Activated CD8-positive, alpha-beta memory T cell treated with anti-CD3 and anti-CD28 coated beads, Interleukin-2, amount 50 U/mL, for 1 hour (primary cell): ENCODE data around the gene RPS14.
A peak's percentile ranks its signal among the peaks of the same experiment; 100 is the strongest.

Source experiments
- DNase-seq: peaks from one replicate; pipeline ENCODE4 v3.0.0-alpha.2; 2020; ENCODE audit errors: extremely low read depth

Gene RPS14

DNA sequence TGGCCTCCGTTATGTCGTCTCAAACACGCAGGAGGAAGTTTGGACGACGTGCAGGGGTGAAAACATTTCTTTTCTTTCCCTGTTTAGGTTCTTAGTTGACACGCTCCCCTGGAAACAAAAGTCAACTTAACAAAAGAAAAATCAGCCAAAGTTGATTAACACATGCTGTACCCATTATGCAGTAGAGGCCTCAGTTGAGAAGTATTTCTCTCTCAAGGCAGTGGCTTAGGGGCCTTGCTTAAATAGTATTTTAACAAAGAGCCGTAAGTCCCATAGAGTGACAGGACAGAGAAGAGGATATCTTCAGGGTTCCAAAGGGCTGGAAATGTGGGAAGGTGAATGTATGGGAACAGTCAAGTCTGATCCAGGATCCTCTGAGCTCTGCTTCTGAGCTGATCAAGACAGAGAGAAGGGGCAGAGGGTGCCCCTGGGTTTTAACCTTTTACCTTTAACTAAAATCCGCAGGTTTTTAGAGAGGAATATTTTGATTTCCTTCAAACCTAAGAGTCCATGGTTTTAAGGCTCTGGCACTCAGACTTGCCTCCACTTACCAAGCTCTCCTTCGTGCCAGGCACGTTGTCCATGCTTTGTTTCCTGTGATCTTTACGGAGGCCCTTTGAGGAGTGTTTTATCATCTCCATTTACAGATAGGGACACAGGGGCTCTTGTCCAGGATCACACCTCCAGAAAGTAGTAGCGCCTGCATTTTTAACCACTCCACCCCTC, 36.2 kb downstream of the RPS14 start:
- DNase-seq, result no peak

DNA sequence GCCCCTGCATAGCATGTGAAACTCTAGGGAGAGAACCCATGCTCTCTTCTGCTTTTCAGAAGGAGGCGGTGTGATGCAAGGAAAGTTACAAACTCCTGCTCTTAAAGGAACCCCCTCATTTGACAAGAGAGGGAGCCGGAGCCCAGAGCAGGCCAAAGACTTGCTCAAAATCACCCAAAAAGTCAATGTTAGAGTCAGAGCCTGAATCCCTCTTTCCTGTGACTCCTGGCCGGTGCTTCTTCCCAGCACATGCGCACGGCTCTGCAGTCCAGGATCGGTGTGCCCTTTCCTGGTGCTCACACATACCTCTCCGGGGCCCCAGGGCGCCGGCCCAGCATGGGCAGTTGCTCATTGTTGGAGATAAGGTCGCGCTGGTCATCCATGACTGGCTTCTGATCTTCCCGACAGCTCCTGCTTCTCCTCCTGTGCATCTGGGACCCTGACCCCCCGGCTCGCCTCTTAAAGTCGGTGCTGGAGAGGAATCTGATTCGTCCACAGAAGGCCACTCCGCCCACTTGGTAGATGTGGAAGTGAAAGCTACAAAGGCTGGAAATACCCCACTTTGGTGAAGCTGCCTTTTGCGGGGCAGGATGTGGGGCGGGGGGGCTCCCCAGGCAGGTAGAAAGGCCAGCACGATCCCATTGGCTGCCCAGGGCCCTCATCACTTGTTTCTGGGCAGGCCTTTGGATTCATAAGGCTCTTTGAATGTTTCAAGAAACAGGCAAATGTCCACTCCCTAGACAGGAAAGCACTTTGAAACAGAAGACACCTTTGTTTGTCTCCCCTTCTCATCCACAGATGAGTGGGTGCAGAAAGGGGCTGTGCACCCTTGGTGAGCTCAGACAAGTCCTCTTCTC, 37.0 kb downstream of the RPS14 start, which contains the start of gene CD74:
CD74 (minus strand) TSS at position 592 of the 857 bp plus-strand sequence; CDS start at position 431, 161 bp downstream.
- peak; percentile 82 for DNase-seq

DNA sequence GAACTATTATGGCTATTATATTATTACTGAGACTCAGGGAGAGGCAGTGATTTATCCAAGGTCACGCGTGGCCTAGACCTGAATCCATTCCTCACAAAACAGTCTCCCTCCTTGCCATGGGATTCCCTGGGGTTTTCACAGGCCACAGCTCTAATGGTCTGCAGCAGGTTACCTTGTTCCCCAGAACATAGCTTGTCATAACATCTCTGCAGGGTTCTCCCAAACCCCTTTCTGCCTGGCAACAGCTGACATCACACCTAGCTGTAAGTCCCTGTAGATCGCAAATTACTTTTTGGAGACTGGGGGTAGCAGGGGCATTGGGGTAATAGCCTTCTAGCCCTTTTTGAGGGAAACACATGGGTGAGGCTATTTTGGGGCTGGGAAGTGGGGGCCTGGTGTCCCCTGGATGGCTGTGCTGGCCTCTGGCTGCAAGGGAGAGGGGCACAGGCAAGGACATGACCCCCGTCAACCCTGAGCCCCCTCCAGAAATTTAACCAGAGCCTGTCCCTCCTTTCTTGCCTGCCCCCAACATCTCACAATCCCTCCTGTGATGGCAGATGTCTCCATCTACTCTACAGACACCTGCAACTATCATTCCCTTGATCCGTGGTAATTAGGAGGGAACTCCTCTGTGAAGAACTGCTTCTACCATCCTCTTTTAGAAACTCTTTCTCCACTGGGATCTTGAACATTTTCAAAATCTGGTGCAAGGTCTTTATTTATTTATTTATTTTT, 38.1 kb downstream of the RPS14 start:
- peak; percentile 47 for DNase-seq

DNA sequence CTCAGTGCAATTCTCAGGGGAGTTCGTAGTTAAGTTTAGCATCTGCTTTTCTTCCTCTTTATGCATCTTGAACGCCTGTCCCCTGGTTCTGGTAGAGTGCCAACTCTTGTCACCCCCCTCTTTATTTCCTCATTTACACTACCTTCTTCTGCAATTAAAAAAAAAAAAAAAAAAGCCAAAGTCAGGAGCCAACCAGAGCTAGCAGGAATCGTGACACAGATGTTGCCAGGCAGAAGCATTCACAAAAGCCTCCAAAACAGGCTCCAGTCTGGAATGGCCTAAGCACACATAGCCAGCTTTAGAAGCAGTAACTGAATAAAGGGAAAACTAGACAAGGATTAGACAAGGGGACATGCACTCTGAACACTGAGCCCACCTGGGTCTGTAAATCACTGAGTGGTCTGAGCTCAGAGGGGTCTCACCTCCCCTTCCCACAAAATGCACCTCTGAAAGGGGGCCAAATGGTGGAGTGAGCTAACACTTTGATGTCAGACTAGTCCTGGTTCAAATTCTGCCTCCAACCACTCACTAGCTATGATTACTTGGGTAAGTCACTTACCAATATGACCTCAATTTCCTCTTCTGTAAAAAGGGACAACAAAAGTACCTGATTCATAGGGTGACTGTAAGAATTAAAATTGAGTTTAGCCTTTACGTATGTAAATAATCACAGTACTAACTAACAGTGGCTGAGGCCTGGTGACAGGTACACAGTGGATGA, 38.9 kb downstream of the RPS14 start:
- no peak for DNase-seq

DNA sequence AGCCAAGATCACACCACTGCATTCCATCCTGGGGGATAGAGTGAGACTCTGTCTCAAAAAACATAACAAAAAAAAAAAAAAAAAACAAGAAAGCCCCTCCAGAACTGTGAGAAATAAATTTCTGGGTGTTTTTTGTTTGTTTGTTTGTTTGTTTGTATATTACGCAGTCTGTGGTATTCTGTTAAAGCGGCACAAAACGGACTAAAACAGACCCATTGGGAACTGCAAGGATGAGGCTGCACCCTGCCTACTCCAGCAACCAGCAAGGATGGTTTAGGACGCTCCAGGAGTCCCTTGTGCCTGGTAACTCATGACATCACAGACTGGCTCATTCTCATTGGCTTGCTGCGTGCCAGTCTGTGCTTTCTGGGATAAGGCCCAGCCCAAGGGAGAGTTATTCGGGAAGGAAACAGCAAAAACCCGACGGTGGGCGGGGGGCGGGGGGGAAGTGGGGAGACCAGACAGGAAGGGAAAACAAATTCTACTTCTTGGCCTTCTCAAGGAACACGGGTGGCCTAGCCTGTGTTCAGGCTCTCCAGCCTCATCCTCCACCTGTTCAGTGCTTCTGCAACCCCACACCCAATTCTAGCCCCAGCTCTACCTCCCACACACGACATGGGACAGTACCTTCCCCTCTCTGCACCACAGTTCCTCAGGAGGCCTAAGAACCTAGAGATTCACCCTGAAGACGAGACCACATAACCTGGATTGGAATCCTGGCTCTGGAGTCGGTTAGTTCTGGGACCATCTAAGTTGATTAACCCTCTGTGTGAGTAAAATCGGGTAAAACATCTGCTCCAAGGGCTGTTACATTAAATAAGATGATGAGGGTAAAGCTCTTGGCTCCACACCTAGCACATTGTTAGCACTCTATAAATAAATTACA, 39.7 kb downstream of the RPS14 start:
- DNase-seq, result no peak

DNA sequence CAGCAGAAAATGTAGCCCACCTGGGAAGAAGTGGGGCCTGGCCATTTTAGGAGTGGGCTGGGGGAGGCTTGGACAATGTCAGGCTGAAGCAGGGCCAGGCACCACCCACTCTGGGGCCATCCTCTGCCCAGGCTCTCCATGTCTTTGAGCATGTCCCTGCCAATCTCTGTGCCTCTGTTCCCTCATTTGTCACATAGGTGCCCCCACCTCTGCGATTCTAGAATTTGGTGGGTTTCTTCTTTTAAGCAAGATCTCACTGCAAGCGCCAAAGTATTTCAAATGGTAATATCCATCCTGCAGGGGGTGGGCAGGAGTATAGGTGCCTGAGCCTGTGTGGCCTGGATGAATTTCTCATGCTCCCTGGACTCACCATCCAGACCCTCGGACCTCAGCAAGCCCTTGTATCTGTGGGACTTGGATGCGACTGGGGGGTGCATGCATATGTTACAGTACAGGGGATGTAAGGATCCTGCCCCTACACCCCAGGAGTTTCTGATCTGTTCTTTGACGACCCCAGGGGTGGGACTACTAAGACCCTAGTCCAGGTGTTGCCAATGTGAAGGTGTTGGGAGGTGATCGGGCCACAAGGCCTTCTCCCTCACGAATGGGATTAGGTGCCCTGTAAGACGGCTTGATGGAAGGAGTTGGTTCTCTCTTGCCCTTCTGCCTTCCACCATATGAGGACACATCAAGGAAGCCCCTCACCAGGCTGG, 41.2 kb downstream of the RPS14 start:
- DNase-seq, result no peak

DNA sequence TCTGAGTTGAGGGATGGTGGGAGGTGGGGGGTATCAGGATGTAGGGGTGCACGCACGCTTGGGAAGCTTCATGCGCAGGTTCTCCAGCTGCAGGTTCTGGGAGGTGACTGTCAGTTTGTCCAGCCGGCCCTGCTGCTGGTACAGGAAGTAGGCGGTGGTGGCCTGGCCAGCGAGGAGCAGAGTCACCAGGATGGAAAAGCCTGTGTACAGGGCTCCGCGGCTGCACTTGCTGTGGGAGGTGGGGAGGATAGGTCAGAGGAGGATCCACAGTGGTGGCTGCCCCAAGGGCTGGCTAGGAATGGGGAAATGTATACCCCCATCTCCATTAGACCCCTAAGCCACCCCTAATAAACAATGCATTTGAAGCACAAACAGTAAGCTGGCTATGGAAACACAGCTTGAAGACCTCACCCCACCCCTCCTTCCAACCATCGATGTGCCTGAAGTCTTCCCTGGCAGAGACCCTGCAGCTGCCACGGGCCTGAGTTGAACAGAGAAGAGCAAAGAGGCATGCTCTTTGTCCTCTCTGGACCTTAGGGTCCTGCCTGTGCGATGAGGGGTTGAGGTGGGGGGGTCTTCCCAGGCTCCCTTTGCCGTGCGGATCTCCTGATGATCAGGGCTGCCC, 42.3 kb downstream of the RPS14 start:
- no peak for DNase-seq

DNA sequence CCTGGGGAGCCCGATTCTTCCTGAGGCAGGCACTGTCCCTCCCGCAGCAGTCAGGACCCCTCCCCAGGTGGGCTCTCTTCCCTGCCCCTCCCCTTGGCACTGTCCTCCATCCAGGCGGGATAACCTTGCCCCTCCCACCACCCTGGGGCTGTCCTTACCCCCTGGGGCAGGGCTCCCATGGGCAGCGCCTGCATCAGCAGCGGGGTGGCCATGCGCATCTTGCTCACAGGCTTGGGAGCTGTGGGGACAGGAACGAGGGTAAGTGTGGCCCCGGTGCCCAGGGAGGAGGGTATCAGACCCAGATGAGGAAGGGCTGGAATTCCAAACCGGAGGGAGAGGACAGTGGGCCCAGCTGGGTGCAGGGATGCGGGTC, 42.8 kb downstream of the RPS14 start:
- no peak for DNase-seq

DNA sequence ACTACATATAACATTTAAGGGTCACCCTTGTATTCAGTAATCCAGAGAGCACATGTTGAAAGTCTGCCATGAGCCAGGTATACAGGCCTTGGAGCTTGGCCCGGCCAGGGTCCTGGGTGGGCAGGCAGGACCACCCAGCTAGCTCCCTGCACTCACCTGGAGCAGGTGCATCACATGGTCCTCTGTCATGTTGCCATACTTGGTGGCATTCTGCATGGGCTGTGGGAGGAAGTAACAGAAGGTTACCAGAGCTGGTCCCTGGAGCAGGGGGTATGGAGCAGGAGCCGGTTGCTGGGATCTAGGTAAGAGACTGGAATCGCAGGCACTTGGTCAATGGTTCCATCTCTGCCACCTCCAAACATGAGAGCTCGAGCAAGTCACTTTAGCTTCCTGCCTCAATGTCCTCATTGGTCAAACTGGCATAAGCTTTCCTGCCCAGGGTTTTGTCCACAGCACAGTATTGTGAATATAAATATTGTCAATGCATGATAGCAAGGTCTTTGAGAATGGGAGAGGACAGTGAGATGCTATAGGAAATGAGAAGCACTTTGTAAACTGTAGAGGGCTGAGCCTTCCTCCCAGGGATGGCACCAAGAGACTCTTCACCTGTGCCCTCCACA, 43.3 kb downstream of the RPS14 start:
- DNase-seq, result no peak

DNA sequence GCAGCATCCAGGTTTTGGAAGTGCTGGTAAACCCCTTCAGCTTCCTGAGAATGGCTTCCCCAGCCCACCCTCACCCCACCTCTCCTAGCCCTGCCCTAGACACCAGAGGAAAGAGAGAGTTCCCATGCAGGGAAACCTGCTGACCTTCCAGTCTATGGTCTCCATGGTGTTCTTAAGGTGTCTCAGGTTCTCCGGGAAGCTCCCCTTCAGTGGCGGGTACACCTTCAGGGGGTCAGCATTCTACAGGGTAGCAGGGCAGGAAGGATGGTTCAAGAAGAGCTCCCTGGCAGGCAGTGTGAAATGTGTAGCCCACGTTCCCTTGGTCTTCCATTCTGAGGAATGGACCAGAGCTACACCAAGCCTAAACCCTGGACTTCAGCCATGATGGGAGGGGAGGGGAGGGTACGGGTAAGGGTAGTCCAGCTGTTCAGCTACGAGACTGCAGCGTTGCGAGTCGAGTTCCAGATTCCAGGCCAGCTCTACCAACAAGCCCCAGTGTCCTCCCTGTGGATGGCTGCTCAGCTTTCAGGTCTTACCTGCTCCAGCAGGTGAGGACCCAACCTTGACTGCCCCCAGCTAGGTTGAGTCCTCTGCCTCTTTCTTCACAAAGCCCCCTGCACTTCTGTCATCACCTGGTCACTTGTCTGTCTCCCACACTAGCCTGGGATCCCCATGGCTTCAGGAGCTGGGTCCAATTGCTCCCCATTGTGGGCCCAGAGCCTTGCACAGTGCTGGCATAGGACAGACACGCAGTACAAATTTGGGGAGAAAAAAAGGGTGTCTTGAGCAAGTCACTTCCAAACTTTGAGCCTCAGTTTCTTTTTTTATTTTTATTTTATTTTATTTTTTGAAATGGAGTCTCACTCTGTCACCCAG, 44.4 kb downstream of the RPS14 start:
- DNase-seq, result no peak

DNA sequence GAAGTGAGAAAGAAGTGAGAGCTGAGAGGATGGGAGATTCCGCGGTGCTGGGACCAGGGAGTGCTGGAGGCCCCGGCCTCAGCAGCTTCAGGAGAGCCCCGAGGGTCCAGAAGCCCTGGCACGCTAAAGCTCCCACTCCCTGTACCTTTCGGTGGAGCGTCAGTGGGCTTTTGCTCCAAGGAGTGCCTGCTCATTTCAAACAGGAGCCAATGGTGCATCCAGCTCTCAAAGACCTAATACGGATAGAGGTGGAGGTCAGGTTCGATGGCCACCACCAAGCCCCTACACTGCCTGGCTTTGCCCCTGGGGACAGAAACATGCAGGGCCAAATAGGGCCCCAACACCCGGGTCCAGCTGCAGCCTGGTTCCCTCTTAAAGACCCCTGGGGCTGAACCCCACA, 45.0 kb downstream of the RPS14 start:
- no peak for DNase-seq

DNA sequence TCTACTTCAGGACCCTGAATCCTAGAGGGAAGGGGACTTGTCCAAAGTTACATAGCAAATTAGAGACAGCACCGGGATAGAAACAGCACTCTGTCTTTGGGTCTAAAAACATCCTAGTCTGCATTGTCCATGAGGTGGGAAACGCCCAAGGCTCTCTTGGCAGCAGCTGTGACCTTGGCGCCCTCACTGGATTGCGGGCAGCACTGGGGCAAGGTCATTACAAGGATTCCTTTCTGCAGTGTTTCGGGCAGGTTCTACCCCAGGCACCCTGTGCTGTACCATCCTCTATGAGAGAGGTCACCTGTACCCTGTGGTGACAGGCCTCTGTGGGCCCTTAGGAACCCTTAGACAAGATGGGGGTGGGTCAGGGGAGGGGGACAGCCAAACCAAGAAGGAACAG, 45.4 kb downstream of the RPS14 start:
- no peak for DNase-seq

DNA sequence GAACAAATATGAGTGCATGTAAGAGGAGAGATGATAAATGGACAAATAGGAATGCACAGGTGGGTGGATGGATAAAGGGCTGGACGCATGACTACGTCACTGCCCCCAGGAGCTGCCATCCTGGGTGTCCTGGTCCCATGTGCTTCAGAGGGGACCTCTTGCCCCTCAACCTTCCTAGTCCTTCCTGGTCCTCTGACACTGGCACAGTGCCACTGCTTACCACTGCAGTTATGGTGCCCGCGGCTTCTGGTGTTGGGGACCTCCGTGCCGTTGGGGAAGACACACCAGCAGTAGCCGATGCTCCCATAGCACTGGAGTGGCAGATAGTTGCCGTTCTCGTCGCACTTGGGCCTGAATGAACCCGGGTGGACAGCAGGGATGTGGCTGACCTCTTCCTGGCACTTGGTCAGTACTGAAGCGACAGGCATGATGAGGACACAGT, 46.6 kb downstream of the RPS14 start:
- no peak for DNase-seq

DNA sequence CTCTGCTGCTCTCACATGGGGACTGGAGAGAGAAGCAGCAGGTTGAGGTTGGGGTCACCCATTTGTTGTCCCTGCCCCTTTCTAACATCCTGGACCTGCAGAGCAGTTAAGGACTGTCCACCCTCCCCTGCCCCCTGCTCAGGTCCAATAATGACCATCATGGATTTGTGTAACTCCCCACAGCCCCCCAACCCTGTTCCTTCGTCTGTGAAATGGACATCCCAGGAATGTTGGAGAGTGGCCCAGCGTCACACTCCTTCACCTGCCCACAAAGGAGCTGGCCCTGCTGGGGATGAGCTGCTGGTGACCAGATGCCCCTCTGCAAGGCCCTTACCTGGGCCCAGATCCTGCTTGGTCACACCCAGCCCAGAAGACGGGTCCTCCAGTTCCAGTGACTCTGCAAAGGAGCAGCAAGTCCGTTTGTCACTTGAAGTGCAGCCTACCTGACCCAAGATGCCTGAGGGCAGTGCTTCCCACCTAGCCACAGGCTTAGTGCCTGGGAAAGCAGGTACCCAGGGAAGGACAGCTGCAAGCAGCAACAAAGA, 47.2 kb downstream of the RPS14 start:
- DNase-seq, result no peak

DNA sequence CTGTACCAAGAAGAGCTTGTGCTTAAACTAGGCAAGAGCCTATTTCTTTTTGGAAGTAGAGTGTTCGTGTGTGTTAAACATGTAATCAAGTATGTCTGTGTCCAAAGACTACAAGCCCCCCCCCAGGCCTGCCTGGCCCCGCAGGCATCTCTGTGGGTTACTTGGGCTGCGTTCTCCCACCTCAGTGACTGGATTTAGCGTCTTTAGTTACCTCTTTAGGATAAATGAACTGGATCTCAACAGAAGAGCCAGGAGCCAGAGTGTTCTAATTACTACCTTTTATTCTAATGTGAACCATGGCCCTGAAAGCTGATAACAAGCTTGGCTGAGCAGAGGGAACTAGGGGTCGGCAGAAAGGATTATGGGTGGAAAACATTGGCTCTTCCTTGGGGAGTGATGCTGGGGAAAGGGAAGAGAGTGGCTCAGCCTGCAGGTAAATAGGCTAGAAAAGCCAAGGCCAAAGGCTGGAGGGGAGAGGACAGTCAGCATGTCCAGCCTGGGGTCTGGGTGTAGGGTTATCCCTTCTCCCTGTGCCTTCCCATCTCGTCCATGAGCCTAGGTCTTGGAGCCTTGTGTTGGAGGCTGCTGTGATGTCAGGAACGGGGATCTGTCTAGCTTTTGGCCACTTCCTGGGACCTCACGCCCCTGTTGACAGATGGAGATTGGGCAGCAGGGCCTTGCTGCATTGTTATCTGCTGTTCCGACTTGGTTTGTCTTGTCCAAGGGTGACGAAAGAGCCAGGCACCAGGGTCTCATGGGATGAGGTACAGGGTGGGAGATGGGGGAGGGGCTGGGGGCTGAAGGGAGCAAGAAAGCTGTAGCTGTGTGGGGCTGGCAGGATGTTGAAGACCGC, 47.9 kb downstream of the RPS14 start:
- DNase-seq, result no peak

DNA sequence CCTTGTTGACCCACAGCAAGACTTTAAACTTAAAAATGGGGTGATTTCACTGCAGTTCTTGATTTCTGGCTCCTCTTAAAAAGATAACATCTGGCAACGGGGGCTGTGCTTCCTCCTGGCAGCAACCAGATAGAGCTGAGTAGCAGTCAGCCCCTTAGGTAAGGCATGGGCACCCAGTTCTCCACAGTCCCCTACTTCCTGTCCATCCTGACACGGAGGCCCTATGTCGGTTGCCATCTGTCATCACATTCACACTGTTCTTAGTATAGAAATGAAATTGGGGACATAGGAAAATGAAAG, 48.5 kb downstream of the RPS14 start:
- DNase-seq, result no peak
